ENCODE data around the gene SLC2A3.
"Not testable (repeated sequence)": the region's sequence is repeated elsewhere in the genome, so short reads cannot be mapped to it uniquely, and the experiment has no call there.

The SLC2A3 gene

GRCh38 chr12:7951671-7952070 lies 15.7 kb upstream of the SLC2A3 start:
- in situ Hi-C loops (cut with HindIII; ENCODE audit: low sequenced_read_pairs) = no loop called here

- in situ Hi-C loops (cut with HindIII; ENCODE audit: low sequenced_read_pairs) = not testable (repeated sequence)
Measured at GRCh38 chr12:7950230-7950943, 14.4 kb upstream of the SLC2A3 start.

GRCh38 chr12:7948589-7949260 lies 12.7 kb upstream of the SLC2A3 start:
- in situ Hi-C loops (cut with HindIII; ENCODE audit: low sequenced_read_pairs) = no loop called here

- in situ Hi-C loops (cut with HindIII; ENCODE audit: low sequenced_read_pairs) = no loop called here
Measured at GRCh38 chr12:7947011-7947410, 11.0 kb upstream of the SLC2A3 start.

- in situ Hi-C loops (cut with HindIII; ENCODE audit: low sequenced_read_pairs) = not testable (repeated sequence)
Measured at GRCh38 chr12:7944760-7945159, 8.8 kb upstream of the SLC2A3 start.

- in situ Hi-C loops (cut with HindIII; ENCODE audit: low sequenced_read_pairs) = no loop called here
Measured at GRCh38 chr12:7940906-7941305, 4.9 kb upstream of the SLC2A3 start.

- in situ Hi-C loops (cut with HindIII; ENCODE audit: low sequenced_read_pairs) = no loop called here
Measured at GRCh38 chr12:7937833-7938506, 2.0 kb upstream of the SLC2A3 start.

GRCh38 chr12:7934889-7935492 lies 996 bp downstream of the SLC2A3 start:
- in situ Hi-C loops (cut with HindIII; ENCODE audit: low sequenced_read_pairs) = no loop called here

- in situ Hi-C loops (cut with HindIII; ENCODE audit: low sequenced_read_pairs) = no loop called here
Measured at GRCh38 chr12:7934091-7934888, 1.7 kb downstream of the SLC2A3 start.

- in situ Hi-C loops (cut with HindIII; ENCODE audit: low sequenced_read_pairs) = no loop called here
Measured at GRCh38 chr12:7933255-7933726, 2.7 kb downstream of the SLC2A3 start.

GRCh38 chr12:7932599-7933240 lies 3.3 kb downstream of the SLC2A3 start:
- in situ Hi-C loops (cut with HindIII; ENCODE audit: low sequenced_read_pairs) = not testable (repeated sequence)

- in situ Hi-C loops (cut with HindIII; ENCODE audit: low sequenced_read_pairs) = no loop called here
Measured at GRCh38 chr12:7929083-7929792, 6.7 kb downstream of the SLC2A3 start.

GRCh38 chr12:7927470-7927869 lies 8.5 kb downstream of the SLC2A3 start:
- in situ Hi-C loops (cut with HindIII; ENCODE audit: low sequenced_read_pairs) = no loop called here

- in situ Hi-C loops (cut with HindIII; ENCODE audit: low sequenced_read_pairs) = not testable (repeated sequence)
Measured at GRCh38 chr12:7926068-7926666, 9.8 kb downstream of the SLC2A3 start.

- in situ Hi-C loops (cut with HindIII; ENCODE audit: low sequenced_read_pairs) = no loop called here
Measured at GRCh38 chr12:7923241-7924236, 12.4 kb downstream of the SLC2A3 start.

GRCh38 chr12:7921181-7921580 lies 14.8 kb downstream of the SLC2A3 start:
- in situ Hi-C loops (cut with HindIII; ENCODE audit: low sequenced_read_pairs) = not testable (repeated sequence)

GRCh38 chr12:7918268-7918590 lies 17.8 kb downstream of the SLC2A3 start:
- in situ Hi-C loops (cut with HindIII; ENCODE audit: low sequenced_read_pairs) = not testable (repeated sequence)

Data from endothelial cell of hepatic sinusoid (primary cell).